HepG2 (cell line): ENCODE data around the gene CNTD1. TPM values are rescaled to one million over a fixed set of nuclear protein-coding genes. Genes with fewer than 3 reads are reported as not detected.

Experiments used
- AHR ChIP-seq: IDR thresholded peaks from 2 replicates; pipeline ENCODE4 v1.6.1; 2018; ENCODE audit warnings: missing genetic modification reagents, missing compliant biosample characterization
- CBFB ChIP-seq: sonication (generic); formaldehyde crosslinking; IDR thresholded peaks from 2 replicates; pipeline ENCODE4 v1.4.0; 2020; ENCODE audit warnings: missing genetic modification reagents
- GMEB2 ChIP-seq: IDR thresholded peaks from 2 replicates; pipeline ENCODE4 v1.6.1; 2016; ENCODE audit warnings: missing biosample characterization, missing genetic modification reagents, low read depth
- GTF2F1 ChIP-seq: fragments of 150-350 bp; IDR thresholded peaks from 2 replicates; pipeline ENCODE4 v1.6.1; 2014; ENCODE audit warnings: low read length
- HNF4G ChIP-seq, 2 experiments: sonication (generic) in 1 of 2; formaldehyde crosslinking in 1 of 2; IDR thresholded peaks; 2 replicates each; pipeline versions ENCODE4 v1.4.0 to v1.6.1; 2011 to 2020; ENCODE audit warnings: borderline replicate concordance in 2 of 2, low read depth in 2 of 2, mild to moderate bottlenecking in 2 of 2, low read length in 1 of 2, missing genetic modification reagents in 1 of 2, moderate library complexity in 1 of 2
- KAT8 ChIP-seq: IDR thresholded peaks from 2 replicates; pipeline ENCODE4 v1.6.1; 2016; ENCODE audit warnings: missing genetic modification reagents, missing compliant biosample characterization
- NFIC ChIP-seq: IDR thresholded peaks from 2 replicates; pipeline ENCODE4 v1.6.1; 2012; ENCODE audit warnings: mild to moderate bottlenecking, low read length, inconsistent platforms
- NR1H2 ChIP-seq: sonication (generic); formaldehyde crosslinking; IDR thresholded peaks from 2 replicates; pipeline ENCODE4 v1.8.1; 2022; ENCODE audit warnings: low read depth, missing genetic modification reagents, borderline replicate concordance
- ONECUT2 ChIP-seq: sonication (generic); formaldehyde crosslinking; IDR thresholded peaks from 2 replicates; pipeline ENCODE4 v1.4.0; 2020; ENCODE audit warnings: missing genetic modification reagents
- PAF1 ChIP-seq: IDR thresholded peaks from 2 replicates; pipeline ENCODE4 v1.6.1; 2016; ENCODE audit warnings: missing genetic modification reagents, missing compliant biosample characterization
- RFX3 ChIP-seq: IDR thresholded peaks from 2 replicates; pipeline ENCODE4 v1.6.1; 2016; ENCODE audit warnings: missing biosample characterization, missing genetic modification reagents
- RXRA ChIP-seq: sonication (generic); formaldehyde crosslinking; IDR thresholded peaks from 2 replicates; pipeline ENCODE4 v1.5.1; 2020; ENCODE audit warnings: missing genetic modification reagents
- SMAD9 ChIP-seq: sonication (generic); formaldehyde crosslinking; IDR thresholded peaks from 2 replicates; pipeline ENCODE4 v1.5.1; 2020; ENCODE audit warnings: mild to moderate bottlenecking, missing genetic modification reagents
- TBL1XR1 ChIP-seq: fragments of 150-350 bp; IDR thresholded peaks from 2 replicates; pipeline ENCODE4 v1.6.1; 2014; ENCODE audit warnings: borderline replicate concordance, low read length; ENCODE audit not compliant: partially characterized antibody
- TEAD3 ChIP-seq: optimal IDR thresholded peaks from 2 replicates; pipeline ENCODE3; 2016; ENCODE audit warnings: borderline replicate concordance
- THAP11 ChIP-seq: IDR thresholded peaks from 2 replicates; pipeline ENCODE4 v1.6.1; 2016; ENCODE audit warnings: missing biosample characterization, missing genetic modification reagents
- ZBTB1 ChIP-seq: sonication (generic); formaldehyde crosslinking; IDR thresholded peaks from 2 replicates; pipeline ENCODE4 v1.4.0; 2020; ENCODE audit warnings: missing genetic modification reagents, borderline replicate concordance
- ZBTB14 ChIP-seq: sonication (generic); formaldehyde crosslinking; IDR thresholded peaks from 2 replicates; pipeline ENCODE4 v1.4.0; 2020; ENCODE audit warnings: missing genetic modification reagents
- ZMAT5 ChIP-seq: sonication (generic); formaldehyde crosslinking; IDR thresholded peaks from 2 replicates; pipeline ENCODE4 v1.5.0; 2020; ENCODE audit warnings: mild to moderate bottlenecking, low read depth, missing genetic modification reagents, borderline replicate concordance
- ZNF101 ChIP-seq: sonication (generic); formaldehyde crosslinking; IDR thresholded peaks from 2 replicates; pipeline ENCODE4 v1.4.0; 2020; ENCODE audit warnings: mild to moderate bottlenecking, low read depth, missing genetic modification reagents, borderline replicate concordance
- ZNF124 ChIP-seq: sonication (generic); formaldehyde crosslinking; IDR thresholded peaks from 2 replicates; pipeline ENCODE4 v1.4.0; 2020; ENCODE audit warnings: missing genetic modification reagents
- ZNF362 ChIP-seq: sonication (generic); formaldehyde crosslinking; IDR thresholded peaks from 2 replicates; pipeline ENCODE4 v1.4.0; 2020; ENCODE audit warnings: missing genetic modification reagents, mild to moderate bottlenecking, borderline replicate concordance
- ZNF589 ChIP-seq: sonication (generic); formaldehyde crosslinking; conservative IDR thresholded peaks from 2 replicates; pipeline ENCODE4 v1.8.0; 2022; ENCODE audit warnings: mild to moderate bottlenecking, moderate library complexity, missing genetic modification reagents
- ZNF619 ChIP-seq: sonication (generic); formaldehyde crosslinking; IDR thresholded peaks from 2 replicates; pipeline ENCODE4 v1.4.0; 2020; ENCODE audit warnings: mild to moderate bottlenecking, missing genetic modification reagents
- ZNF629 ChIP-seq: sonication (generic); formaldehyde crosslinking; conservative IDR thresholded peaks from 2 replicates; pipeline ENCODE4 v1.5.0; 2020; ENCODE audit warnings: missing genetic modification reagents
- ZNF878 ChIP-seq: sonication (generic); formaldehyde crosslinking; IDR thresholded peaks from 2 replicates; pipeline ENCODE4 v1.8.1; 2023; ENCODE audit warnings: mild to moderate bottlenecking, missing genetic modification reagents, moderate library complexity
- ZNF879 ChIP-seq: sonication (generic); formaldehyde crosslinking; IDR thresholded peaks from 2 replicates; pipeline ENCODE4 v1.8.1; 2023; ENCODE audit warnings: missing genetic modification reagents
- polyA plus RNA-seq, 8 experiments: library from polyadenylated mRNA; depleted of rRNA in 3 of 8; stranded (reverse) in 7 of 8; unstranded in 1 of 8; fragments of >200 nt; fragmentation: Illumina TruSeq in 4 of 8; extraction: Trizol in 4 of 8; gene quantifications; 2 replicates each; pipeline versions ENCODE4 v1.2.1 to v1.2.3, GENCODE V29; 2011 to 2016; ENCODE audit warnings: low read depth in 4 of 8, missing spikeins in 1 of 8, mixed read lengths in 1 of 8; ENCODE audit not compliant: insufficient read depth in 1 of 8
- total RNA-seq, 5 experiments: library from RNA; depleted of rRNA; stranded (reverse); fragments of >200 nt; fragmentation: Illumina TruSeq; extraction: Trizol; gene quantifications; 2 replicates each; pipeline ENCODE4 v1.2.3, GENCODE V29; 2016; ENCODE audit warnings: low read depth in 1 of 5

CNTD1 gene
- total and polyA plus RNA-seq, 2 of the 13 experiments (the other 11 are each of a cell fraction or from before 2014, with no cell fraction given): 0.11 to 0.15 TPM

GRCh38 chr17:42832934-42833766 is 34.5 kb downstream of the CNTD1 start, which contains the start of gene PSME3 (continued):
- TF ChIP-seq ZNF879 (CRISPR knock-in tag) (peak; percentile 79; the same call in 1 of the 2 replicates), ZBTB1 (CRISPR knock-in tag) (no peak), HNF4G (IDR thresholded peaks at IDR 0.05; ENCODE audit: borderline replicate concordance, low read depth, low read length) (peak; percentile 4; the same call in 1 of the 2 replicates), HNF4G (CRISPR knock-in tag; IDR thresholded peaks at IDR 0.05; ENCODE audit: borderline replicate concordance, low read depth) (no peak; the same call in 1 of the 2 replicates), RFX3 (CRISPR knock-in tag) (peak; percentile 32; the same call in 1 of the 2 replicates), NFIC (no peak), TEAD3 (CRISPR knock-in tag) (no peak), ZBTB14 (peak; percentile 62), ZNF589 (CRISPR knock-in tag) (0 out of 2 replicates have a peak, but pooled peaks have one; percentile 77), KAT8 (CRISPR knock-in tag) (peak; percentile 100), ZNF124 (CRISPR knock-in tag) (no peak; the same call in 1 of the 2 replicates), TBL1XR1 (peak; percentile 26), ZNF619 (CRISPR knock-in tag) (peak; percentile 88; the same call in 1 of the 2 replicates), CBFB (CRISPR knock-in tag) (0 out of 2 replicates have a peak, but pooled peaks have one; percentile 78), PAF1 (CRISPR knock-in tag) (no peak), GTF2F1 (no peak), ONECUT2 (CRISPR knock-in tag) (no peak), AHR (CRISPR knock-in tag) (peak; percentile 91; the same call in 1 of the 2 replicates), ZNF878 (CRISPR knock-in tag) (no peak; the same call in 1 of the 2 replicates), NR1H2 (CRISPR knock-in tag) (no peak), ZNF101 (peak; percentile 85; the same call in 1 of the 2 replicates), ZNF629 (CRISPR knock-in tag) (no peak), ZMAT5 (CRISPR knock-in tag) (no peak), THAP11 (CRISPR knock-in tag) (peak; percentile 94), ZNF362 (CRISPR knock-in tag) (0 out of 2 replicates have a peak, but pooled peaks have one; percentile 40), RXRA (CRISPR knock-in tag) (peak; percentile 91), SMAD9 (CRISPR knock-in tag) (no peak; the same call in 1 of the 2 replicates), GMEB2 (peak; percentile 66)
